Naive B cell (primary cell): ENCODE results near the gene LRRC72. TPM values are rescaled to one million over a fixed set of nuclear protein-coding genes. Genes with fewer than 3 reads are reported as not detected.

Experiments
- ATAC-seq, 2 donors: fragments of 150-1000 bp; cut with Tn5 transposase; 2 replicates each; pipeline ENCODE4 v1.10.0; 2021; ENCODE audit warnings: low read depth in 2 of 2, mild to moderate bottlenecking in 2 of 2, moderate library complexity in 2 of 2
- DNase-seq: peaks from one replicate; pipeline ENCODE4 v3.0.0; 2022
- H3K27ac Mint-ChIP-seq, 6 donors: one replicate each; pipeline ENCODE4 v1.8.0; 2020 to 2022; ENCODE audit warnings: mild to moderate bottlenecking in 6 of 6, mixed read lengths in 6 of 6, moderate library complexity in 5 of 6, inconsistent platforms in 2 of 6
- H3K27me3 Mint-ChIP-seq, 3 donors: one replicate each; pipeline ENCODE4 v1.8.0; 2021 to 2022; ENCODE audit warnings: mixed read lengths in 3 of 3, mild to moderate bottlenecking in 1 of 3
- H3K36me3 Mint-ChIP-seq, 2 donors: one replicate each; pipeline ENCODE4 v1.8.0; 2020 to 2022; ENCODE audit warnings: mixed read lengths in 2 of 2, inconsistent platforms in 1 of 2, mild to moderate bottlenecking in 1 of 2
- H3K4me1 Mint-ChIP-seq, 3 donors: one replicate each; pipeline ENCODE4 v1.8.0; 2020 to 2022; ENCODE audit warnings: mixed read lengths in 3 of 3, inconsistent platforms in 1 of 3, mild to moderate bottlenecking in 1 of 3, moderate library complexity in 1 of 3
- H3K4me3 Mint-ChIP-seq, 8 donors: one replicate each; pipeline ENCODE4 v1.8.0; 2020 to 2022; ENCODE audit warnings: mild to moderate bottlenecking in 8 of 8, mixed read lengths in 8 of 8, moderate library complexity in 8 of 8, inconsistent platforms in 2 of 8
- H3K9me3 Mint-ChIP-seq, 7 donors: one replicate each; pipeline ENCODE4 v1.8.0; 2020 to 2022; ENCODE audit warnings: mixed read lengths in 7 of 7, mild to moderate bottlenecking in 5 of 7, inconsistent platforms in 2 of 7, moderate library complexity in 1 of 7
- polyA plus RNA-seq, 6 donors: library from polyadenylated mRNA; unstranded; fragments of 300-500 nt; fragmentation: Illumina TruSeq; gene quantifications; one replicate each; pipeline ENCODE4 v1.2.3, GENCODE V29; 2021; ENCODE audit warnings: low read depth in 6 of 6

The LRRC72 gene
- polyA plus RNA-seq, 6 donors from 2014 or later: not detected

DNA sequence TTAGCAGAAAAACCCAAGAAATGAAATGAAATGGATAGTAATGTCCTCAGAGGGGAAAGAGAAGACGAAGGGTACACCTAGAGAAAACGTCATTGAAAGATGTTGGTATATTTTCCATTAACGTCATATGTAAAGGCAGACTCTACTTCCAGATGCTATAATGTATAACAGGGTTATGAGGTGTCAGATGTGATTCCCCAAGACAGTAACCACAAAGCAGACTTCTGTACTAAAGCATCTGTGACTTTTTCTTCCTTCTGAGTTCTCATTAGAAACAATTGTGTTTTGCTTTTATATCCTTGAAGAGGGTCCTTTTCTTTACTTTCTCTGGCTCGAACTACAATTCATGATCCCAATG lies 37.4 kb downstream of the LRRC72 start:
- Mint-ChIP-seq H3K9me3 (no peaks in the 10 kb centered on the region), H3K4me3 (peak overlapping the region in 4 of 8 donors; percentile 24 to 92 (median 72)), H3K36me3 (no peaks in the 10 kb centered on the region), H3K4me1 (peaks cover 16 to 18% (median 17%) of the 10 kb centered on the region in 3 donors), H3K27ac (peak overlapping the region in 4 of 6 donors; percentile 54 to 78 (median 62)), H3K27me3 (peaks cover 0 to 4% (median 0%) of the 10 kb centered on the region in 3 donors)
- peak; percentile 39 to 61 for ATAC-seq
- no peak for DNase-seq

DNA sequence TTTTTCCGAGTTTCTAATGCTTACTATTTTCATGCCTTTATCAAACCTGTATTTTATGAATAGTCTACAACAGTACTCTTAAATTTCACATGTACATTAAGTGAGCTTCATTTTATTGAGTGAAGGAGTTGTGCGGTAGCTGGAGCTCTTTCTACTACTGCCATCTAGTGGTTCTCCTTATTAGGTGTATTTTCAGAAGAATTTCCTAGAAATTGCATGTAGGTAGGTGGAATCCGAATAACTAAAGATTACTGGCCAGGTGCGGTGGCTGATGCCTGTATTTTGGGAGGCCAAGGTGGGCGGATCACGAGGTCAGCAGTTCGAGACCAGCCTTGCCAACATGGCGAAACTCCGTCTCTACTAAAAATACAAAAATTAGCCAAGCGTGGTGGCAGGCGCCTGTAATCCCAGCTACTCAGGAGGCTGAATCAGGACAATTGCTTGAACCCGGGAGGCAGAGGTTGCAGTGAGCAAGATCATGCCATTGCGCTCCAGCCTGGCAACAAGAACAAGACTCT lies 38.3 kb downstream of the LRRC72 start:
- Mint-ChIP-seq H3K27me3 (peaks cover 0 to 4% (median 0%) of the 10 kb centered on the region in 3 donors), H3K4me1 (peaks cover 16 to 21% (median 17%) of the 10 kb centered on the region in 3 donors), H3K27ac (peak overlapping the region in 3 of 6 donors; percentile 26 to 78 (median 44)), H3K36me3 (no peaks in the 10 kb centered on the region), H3K4me3 (peak overlapping the region in 6 of 8 donors; percentile 26 to 63 (median 56)), H3K9me3 (no peaks in the 10 kb centered on the region)
- peak; percentile 43 to 65 for ATAC-seq
- DNase-seq: peak; percentile 36

DNA sequence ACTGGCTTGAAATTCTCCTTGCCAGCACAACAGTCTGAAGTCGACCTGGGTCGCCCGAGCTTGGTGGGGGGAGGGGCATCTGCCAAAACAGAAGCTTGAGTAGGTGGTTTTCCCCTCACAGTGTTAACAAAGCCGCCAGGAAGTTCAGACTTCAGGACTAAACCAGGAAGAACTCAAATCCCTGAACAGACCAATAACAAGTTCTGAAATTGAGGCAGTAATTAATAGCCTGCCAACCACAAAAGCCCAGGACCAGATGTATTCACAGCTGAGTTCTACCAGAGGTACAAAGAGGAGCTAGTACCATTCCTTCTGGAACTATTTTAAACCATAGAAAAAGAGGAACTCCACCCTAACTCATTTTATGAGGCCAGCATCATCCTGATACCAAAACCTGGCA lies 45.3 kb downstream of the LRRC72 start:
- ATAC-seq: no peak
- Mint-ChIP-seq H3K4me3 (no peak overlapping the region), H3K9me3 (peaks cover 0 to 12% (median 7%) of the 10 kb centered on the region in 7 donors)

DNA sequence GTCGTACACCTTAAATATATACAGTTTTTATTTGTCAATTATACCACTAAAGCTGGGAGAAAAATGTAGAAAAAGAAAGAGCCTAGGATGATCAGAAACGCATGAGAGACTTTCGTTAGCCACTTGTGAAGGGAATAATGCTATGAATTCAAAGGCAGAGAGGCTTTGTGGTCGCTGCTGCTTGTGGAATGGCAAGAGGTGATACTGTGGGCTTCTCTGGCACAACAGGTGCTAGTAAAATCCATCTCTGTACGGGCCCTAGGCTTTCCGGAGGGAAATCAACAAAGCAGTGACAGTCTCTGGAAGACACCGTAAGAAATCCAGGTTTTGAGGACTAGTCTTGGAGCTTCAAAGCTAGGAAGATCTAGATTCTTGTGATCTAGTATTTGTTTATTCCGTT lies 52.6 kb downstream of the LRRC72 start:
- H3K4me1 Mint-ChIP-seq: peaks cover 0 to 6% (median 3%) of the 10 kb centered on the region in 3 donors
- ATAC-seq (no peak), DNase-seq (no peak)
- H3K4me3 Mint-ChIP-seq: no peak overlapping the region
- H3K27me3 Mint-ChIP-seq: peaks cover 0 to 4% (median 0%) of the 10 kb centered on the region in 3 donors
- H3K27ac Mint-ChIP-seq: no peak overlapping the region
- peaks cover 0 to 4% (median 2%) of the 10 kb centered on the region in 7 donors for H3K9me3 Mint-ChIP-seq
- no peaks in the 10 kb centered on the region for H3K36me3 Mint-ChIP-seq

More for the DNA sequence above, 45.3 kb downstream of the LRRC72 start:
- no peaks in the 10 kb centered on the region for H3K36me3 Mint-ChIP-seq
- DNase-seq: no peak
- no peaks in the 10 kb centered on the region for H3K27me3 Mint-ChIP-seq
- H3K27ac Mint-ChIP-seq: no peak overlapping the region
- H3K4me1 Mint-ChIP-seq: peaks cover 0 to 4% (median 0%) of the 10 kb centered on the region in 3 donors

DNA sequence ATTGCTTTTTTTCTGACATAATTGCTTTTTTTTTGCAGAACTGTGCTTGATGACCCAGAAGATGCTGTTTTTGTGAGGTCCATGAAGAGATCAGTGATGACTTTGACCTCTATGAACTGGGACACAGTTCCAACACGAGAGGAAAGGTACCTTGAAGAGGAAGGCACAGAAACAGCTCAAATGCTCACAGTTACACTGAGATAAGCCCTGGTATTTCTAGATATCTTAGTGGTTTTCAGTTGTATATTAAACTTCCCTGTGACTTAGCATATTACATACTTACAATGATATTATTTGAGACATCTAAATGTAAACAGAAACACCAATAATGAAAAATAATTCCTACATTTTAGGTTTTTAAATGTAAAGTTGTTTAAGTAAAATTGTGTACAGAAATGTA lies 54.7 kb downstream of the LRRC72 start:
- Mint-ChIP-seq H3K4me1 (peaks cover 0 to 6% (median 3%) of the 10 kb centered on the region in 3 donors), H3K36me3 (no peaks in the 10 kb centered on the region), H3K27me3 (peaks cover 0 to 10% (median 0%) of the 10 kb centered on the region in 3 donors), H3K27ac (no peak overlapping the region), H3K4me3 (no peak overlapping the region), H3K9me3 (peaks cover 0 to 9% (median 0%) of the 10 kb centered on the region in 7 donors)
- ATAC-seq: no peak
- DNase-seq: no peak

DNA sequence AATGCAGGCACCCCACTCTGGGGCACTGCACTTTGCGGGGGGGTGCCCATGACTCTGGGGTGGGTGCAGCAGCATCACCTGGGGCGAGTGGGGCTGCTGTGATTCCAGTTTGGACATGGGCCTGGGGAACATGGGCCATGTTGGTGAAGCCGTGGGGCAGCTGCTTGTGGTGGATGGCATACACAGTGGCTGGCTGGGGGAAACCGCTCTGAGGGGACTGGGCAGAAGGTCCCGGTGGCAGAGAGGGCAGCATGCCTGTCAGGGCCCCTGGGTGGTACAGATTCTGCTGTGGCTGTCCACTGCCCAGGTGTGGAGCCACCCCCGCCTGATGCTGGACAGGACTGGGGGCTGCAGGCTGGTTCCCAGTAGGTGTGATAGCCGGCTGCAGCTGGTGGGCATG lies 57.2 kb downstream of the LRRC72 start:
- ATAC-seq (no peak), DNase-seq (no peak)
- Mint-ChIP-seq H3K9me3 (peaks cover 0 to 9% (median 0%) of the 10 kb centered on the region in 7 donors), H3K36me3 (no peaks in the 10 kb centered on the region), H3K27me3 (peaks cover 0 to 16% (median 0%) of the 10 kb centered on the region in 3 donors), H3K27ac (peak overlapping the region in 1 of 6 donors; percentile 38), H3K4me1 (peaks cover 0 to 11% (median 3%) of the 10 kb centered on the region in 3 donors), H3K4me3 (no peak overlapping the region)

DNA sequence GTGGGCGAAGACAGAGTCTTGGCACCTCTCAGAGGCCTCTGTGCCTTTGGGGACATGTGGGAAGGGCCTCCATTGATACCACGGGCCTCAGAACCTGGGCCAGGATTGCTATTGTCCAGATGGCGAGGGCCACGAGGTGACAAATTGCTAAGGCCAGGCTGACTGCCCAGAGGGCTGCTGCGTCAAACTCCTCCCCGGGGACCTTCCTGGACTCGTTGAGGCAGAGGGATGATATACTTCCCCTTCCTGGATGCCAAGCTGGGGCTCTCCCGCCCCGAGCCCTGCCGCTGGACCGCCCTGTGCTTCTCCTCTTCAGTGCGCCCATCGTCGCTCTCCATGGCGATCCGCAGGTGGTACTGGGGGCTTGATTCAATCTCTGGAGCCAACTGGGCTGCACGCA lies 58.9 kb downstream of the LRRC72 start:
- Mint-ChIP-seq H3K36me3 (no peaks in the 10 kb centered on the region), H3K4me3 (no peak overlapping the region), H3K27me3 (peaks cover 0 to 16% (median 0%) of the 10 kb centered on the region in 3 donors), H3K27ac (no peak overlapping the region), H3K9me3 (peaks cover 0 to 9% (median 0%) of the 10 kb centered on the region in 7 donors), H3K4me1 (peaks cover 0 to 11% (median 3%) of the 10 kb centered on the region in 3 donors)
- DNase-seq: no peak
- no peak for ATAC-seq

DNA sequence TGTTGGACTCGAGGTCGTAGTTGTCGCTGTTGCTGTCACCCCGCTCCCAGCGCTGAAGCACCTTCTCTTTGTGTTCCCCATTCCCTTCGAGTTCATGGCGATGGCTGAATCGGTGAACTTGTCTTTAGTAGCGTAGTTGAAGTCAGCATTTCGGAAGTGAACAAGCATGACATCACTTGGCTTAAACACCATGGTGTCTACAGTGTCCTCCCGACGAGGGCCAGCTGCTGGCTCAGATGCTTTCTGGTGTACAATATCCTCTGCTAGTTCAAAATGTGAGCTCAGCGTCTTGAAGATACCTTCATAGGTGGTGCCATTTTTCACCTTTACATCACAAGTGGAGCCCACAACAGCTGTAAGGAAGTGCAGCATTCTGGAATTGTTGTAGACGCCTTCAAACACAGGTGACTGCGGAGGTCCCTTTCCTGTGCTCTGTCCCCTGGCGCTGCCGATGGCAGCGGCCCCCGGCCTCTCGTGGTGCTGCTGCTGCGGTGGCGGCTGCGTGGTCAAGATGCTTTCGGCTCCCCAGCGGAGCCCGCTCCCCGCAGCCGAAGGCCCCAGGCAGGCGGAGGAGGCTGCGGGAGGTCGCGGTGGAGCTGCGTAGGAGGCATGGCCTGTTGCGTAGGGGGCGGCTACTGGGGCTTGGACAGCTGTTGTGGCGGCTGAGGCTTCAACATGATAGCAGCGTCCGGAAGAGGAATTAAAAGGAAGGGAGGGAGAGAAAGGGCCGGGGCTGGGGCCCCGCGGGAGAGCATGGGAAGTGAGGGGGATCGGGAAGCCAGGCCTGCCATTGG lies 59.7 kb downstream of the LRRC72 start:
- peaks cover 0 to 16% (median 0%) of the 10 kb centered on the region in 3 donors for H3K27me3 Mint-ChIP-seq
- H3K27ac Mint-ChIP-seq: no peak overlapping the region
- H3K36me3 Mint-ChIP-seq: no peaks in the 10 kb centered on the region
- peaks cover 0 to 9% (median 0%) of the 10 kb centered on the region in 7 donors for H3K9me3 Mint-ChIP-seq
- H3K4me3 Mint-ChIP-seq: peak overlapping the region in 4 of 8 donors; percentile 13 to 74 (median 38)
- ATAC-seq: peak; percentile 30 to 52
- no peak for DNase-seq
- peaks cover 0 to 11% (median 3%) of the 10 kb centered on the region in 3 donors for H3K4me1 Mint-ChIP-seq

DNA sequence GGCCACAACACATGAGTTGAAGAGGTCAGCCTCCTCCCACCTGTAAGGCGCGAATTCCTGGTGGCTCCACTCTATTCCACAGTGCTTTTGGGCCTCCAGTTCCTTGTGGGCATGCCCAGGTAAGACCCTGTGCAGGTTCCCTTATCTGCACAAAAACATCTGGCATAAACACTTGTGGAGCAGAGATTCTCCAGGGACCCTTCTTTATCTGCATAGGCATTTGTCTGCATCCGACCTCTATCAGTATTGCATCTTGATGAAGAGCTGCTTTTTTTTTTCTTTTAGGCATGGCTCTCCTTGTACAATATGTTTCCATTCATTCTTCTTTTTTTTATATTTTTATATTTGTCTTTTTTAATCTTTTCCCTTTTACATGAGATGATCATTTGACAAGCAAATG lies 60.5 kb downstream of the LRRC72 start:
- Mint-ChIP-seq H3K27me3 (peaks cover 0 to 16% (median 0%) of the 10 kb centered on the region in 3 donors), H3K4me1 (peaks cover 0 to 11% (median 3%) of the 10 kb centered on the region in 3 donors), H3K4me3 (peak overlapping the region in 2 of 8 donors; percentile 4 to 13), H3K9me3 (peaks cover 0 to 9% (median 0%) of the 10 kb centered on the region in 7 donors), H3K36me3 (no peaks in the 10 kb centered on the region), H3K27ac (no peak overlapping the region)
- DNase-seq: no peak
- no peak for ATAC-seq

DNA sequence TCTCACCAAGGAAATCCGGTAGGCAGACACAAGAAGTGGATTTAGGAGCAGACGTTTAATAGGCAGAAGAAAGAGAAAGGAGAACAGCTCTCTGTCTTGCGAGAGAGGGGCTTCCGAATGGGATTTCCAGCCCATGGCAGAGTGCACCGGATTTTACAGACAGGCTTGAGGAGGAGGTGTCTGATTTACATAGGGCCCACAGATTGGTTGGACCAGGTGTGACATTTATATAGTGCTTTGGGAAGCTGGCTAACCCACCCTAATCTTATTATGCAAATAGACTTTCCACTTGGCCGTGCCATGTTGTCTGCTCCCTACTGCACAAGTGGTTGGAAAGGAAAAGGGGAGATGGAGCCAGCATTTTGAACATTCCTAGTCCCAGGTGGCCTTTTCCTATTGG lies 61.2 kb downstream of the LRRC72 start:
- Mint-ChIP-seq H3K4me1 (peaks cover 0 to 11% (median 3%) of the 10 kb centered on the region in 3 donors), H3K27me3 (peaks cover 0 to 16% (median 0%) of the 10 kb centered on the region in 3 donors), H3K4me3 (no peak overlapping the region), H3K36me3 (no peaks in the 10 kb centered on the region), H3K9me3 (peaks cover 0 to 9% (median 0%) of the 10 kb centered on the region in 7 donors), H3K27ac (no peak overlapping the region)
- no peak for DNase-seq
- ATAC-seq: no peak

DNA sequence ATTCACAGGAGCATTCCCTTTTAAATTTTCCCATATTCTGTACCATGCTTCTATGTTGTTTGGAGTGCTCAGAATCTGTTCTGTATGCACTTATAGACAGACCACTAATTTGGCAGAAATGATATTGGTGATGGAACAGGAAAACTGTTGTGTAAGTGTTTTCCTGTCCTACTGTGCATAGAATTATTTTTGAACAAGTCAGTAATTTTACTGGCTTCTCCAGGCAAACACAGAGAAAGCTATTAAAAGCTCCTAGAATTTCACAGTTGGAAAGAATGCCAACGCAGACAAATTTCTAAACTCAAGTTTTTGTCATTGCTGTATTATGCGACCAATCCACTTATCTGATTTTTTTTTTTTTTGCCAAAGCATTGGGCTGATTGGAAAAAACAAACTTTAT lies 63.3 kb downstream of the LRRC72 start:
- H3K9me3 Mint-ChIP-seq: peaks cover 0 to 4% (median 0%) of the 10 kb centered on the region in 7 donors
- H3K4me3 Mint-ChIP-seq: no peak overlapping the region
- peak overlapping the region in 1 of 6 donors; percentile 11 for H3K27ac Mint-ChIP-seq
- no peaks in the 10 kb centered on the region for H3K36me3 Mint-ChIP-seq
- peaks cover 0 to 5% (median 0%) of the 10 kb centered on the region in 3 donors for H3K4me1 Mint-ChIP-seq
- ATAC-seq (no peak), DNase-seq (no peak)
- peaks cover 0 to 12% (median 0%) of the 10 kb centered on the region in 3 donors for H3K27me3 Mint-ChIP-seq

DNA sequence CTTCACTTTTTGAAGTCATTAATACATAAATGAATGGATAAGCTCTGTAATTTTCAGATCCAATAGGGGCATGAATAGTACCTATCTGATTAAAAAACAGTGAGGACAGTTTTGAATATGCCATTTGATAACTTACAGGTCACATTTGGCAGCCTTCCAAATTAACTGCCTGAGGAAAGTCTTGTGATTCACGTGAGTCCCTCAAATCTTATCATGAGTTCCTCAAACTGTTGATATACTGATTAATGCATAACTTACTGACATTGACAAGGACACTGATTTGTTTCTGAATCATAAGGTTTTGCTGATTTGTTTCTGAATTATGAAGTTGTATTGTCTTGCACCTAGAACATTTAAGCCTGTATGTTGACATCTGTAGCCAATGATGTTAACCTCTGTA lies 63.8 kb downstream of the LRRC72 start:
- H3K36me3 Mint-ChIP-seq: no peaks in the 10 kb centered on the region
- H3K27me3 Mint-ChIP-seq: peaks cover 0 to 12% (median 0%) of the 10 kb centered on the region in 3 donors
- no peak for ATAC-seq
- peaks cover 0 to 5% (median 0%) of the 10 kb centered on the region in 3 donors for H3K4me1 Mint-ChIP-seq
- no peak for DNase-seq
- peak overlapping the region in 1 of 6 donors; percentile 11 for H3K27ac Mint-ChIP-seq
- H3K9me3 Mint-ChIP-seq: peaks cover 0 to 4% (median 0%) of the 10 kb centered on the region in 7 donors
- H3K4me3 Mint-ChIP-seq: no peak overlapping the region

DNA sequence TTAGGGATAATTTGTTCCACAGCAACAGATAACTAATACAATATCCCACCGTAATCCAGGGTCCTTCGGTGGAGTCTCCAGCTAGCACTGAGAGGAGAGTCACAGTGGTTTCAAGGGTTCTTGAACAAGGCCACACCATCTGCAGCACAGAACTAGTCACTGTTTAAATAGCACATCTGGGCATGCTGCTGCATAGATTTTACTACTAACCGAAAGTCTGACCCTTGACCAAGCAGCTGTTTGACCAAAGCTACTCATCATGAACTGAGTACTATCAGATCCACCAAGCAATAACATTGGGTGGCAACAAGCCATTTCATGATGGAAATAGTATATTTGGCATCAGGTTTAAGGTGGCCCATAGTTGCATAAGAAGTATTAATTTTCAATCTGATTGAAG lies 65.8 kb downstream of the LRRC72 start:
- Mint-ChIP-seq H3K27ac (no peak overlapping the region), H3K9me3 (no peaks in the 10 kb centered on the region), H3K4me3 (no peak overlapping the region), H3K36me3 (no peaks in the 10 kb centered on the region), H3K27me3 (peaks cover 0 to 6% (median 0%) of the 10 kb centered on the region in 3 donors), H3K4me1 (peaks cover 0 to 5% (median 0%) of the 10 kb centered on the region in 3 donors)
- DNase-seq: no peak
- ATAC-seq: no peak
